GM12878 (cell line): ENCODE data around the gene EXOC7. TPM values are rescaled to one million over a fixed set of nuclear protein-coding genes. Genes with fewer than 3 reads are reported as not detected.

Experiments used
- ATAC-seq: fragments of 200-7000 bp; cut with Tn5 transposase; 3 replicates; pipeline ENCODE4 v1.9.1; 2020; ENCODE audit warnings: mild to moderate bottlenecking, moderate library complexity
- BruUV-seq: library from RNA; stranded (reverse); fragments of 400-500 nt; replicated peaks from 2 replicates; lab custom pipeline; 2021; lab: Mats Ljungman, UMichigan
- CTCF ChIA-PET: fragments of 300-600 bp; sonication (Branson Sonifier 250); formaldehyde crosslinking; extraction: SDS; loops from one replicate; lab custom pipeline; 2021; ENCODE audit warnings: inconsistent platforms; lab: Yijun Ruan, JAX
- POLR2A ChIA-PET: fragments of 350-600 bp; formaldehyde crosslinking; extraction: SDS; loops from one replicate; lab custom pipeline; 2021; ENCODE audit warnings: inconsistent platforms; lab: Charles Lee
- RAD21 ChIA-PET: fragments of 300-600 bp; sonication (Branson Sonifier 250); formaldehyde crosslinking; loops from one replicate; lab custom pipeline; 2023; ENCODE audit warnings: antibody characterized with exemption; ENCODE audit not compliant: unreplicated experiment; lab: Charles Lee
- SMC1A ChIA-PET: fragments of 300-600 bp; sonication (Branson Sonifier 250); formaldehyde crosslinking; loops from one replicate; lab custom pipeline; 2023; ENCODE audit not compliant: unreplicated experiment, uncharacterized antibody; lab: Charles Lee
- DNase-seq: peaks from one replicate; pipeline ENCODE4 v3.0.0-alpha.2; 2011; ENCODE audit warnings: low read depth, low spot score
- FAIRE-seq: peaks from 3 replicates; lab custom pipeline; 2011; peaks lifted over from hg19 to GRCh38; lab: Jason Lieb, UNC
- H2AFZ ChIP-seq: 2 replicates; pipeline ENCODE4 v1.6.0; 2011; ENCODE audit warnings: low read depth, low read length, control low read depth; ENCODE audit not compliant: control insufficient read depth
- H3K27ac ChIP-seq: 2 replicates; pipeline ENCODE4 v1.5.1; 2011; ENCODE audit warnings: control low read depth; ENCODE audit not compliant: control insufficient read depth, insufficient read depth
- H3K27me3 ChIP-seq, 2 experiments: replicated peaks in 1 of 2; 2 replicates each; pipeline versions ENCODE4 v1.6.0 to v1.6.1; 2011; ENCODE audit warnings: low read length in 1 of 2; ENCODE audit not compliant: control insufficient read depth in 2 of 2, insufficient read depth in 2 of 2
- H3K36me3 ChIP-seq, 2 experiments: 2 replicates each; pipeline ENCODE4 v1.5.1; 2011; ENCODE audit warnings: low read length in 1 of 2; ENCODE audit not compliant: control insufficient read depth in 2 of 2, insufficient read depth in 2 of 2
- H3K4me1 ChIP-seq: 2 replicates; pipeline ENCODE4 v1.6.1; 2011; ENCODE audit warnings: mild to moderate bottlenecking, low read length, moderate library complexity, mixed read lengths; ENCODE audit not compliant: control insufficient read depth, insufficient read depth
- H3K4me2 ChIP-seq: 2 replicates; pipeline ENCODE4 v1.6.0; 2011; ENCODE audit warnings: control low read depth; ENCODE audit not compliant: control insufficient read depth, insufficient read depth
- H3K4me3 ChIP-seq: fragments of 200-600 bp; sonication (generic); 2 replicates; pipeline ENCODE4 v1.5.1; 2016
- H3K79me2 ChIP-seq: 2 replicates; pipeline ENCODE4 v1.6.0; 2011; ENCODE audit warnings: low read length; ENCODE audit not compliant: control insufficient read depth, insufficient read depth
- H3K9ac ChIP-seq: 2 replicates; pipeline ENCODE4 v1.8.0; 2011; ENCODE audit warnings: low read length, control low read depth, mixed read lengths; ENCODE audit not compliant: control insufficient read depth, insufficient read depth
- H3K9me3 ChIP-seq: replicated peaks from 3 replicates; pipeline ENCODE4 v1.5.1; 2011; ENCODE audit warnings: mild to moderate bottlenecking, low read length; ENCODE audit not compliant: control insufficient read depth, insufficient read depth
- H4K20me1 ChIP-seq: 2 replicates; pipeline ENCODE4 v1.6.0; 2011; ENCODE audit not compliant: control insufficient read depth, insufficient read depth
- BCL11A ChIP-seq: IDR thresholded peaks from 2 replicates; pipeline ENCODE4 v1.6.1; 2011; ENCODE audit warnings: low read depth, low read length
- BHLHE40 ChIP-seq, 2 experiments: fragments of 450-650 bp in 1 of 2; IDR thresholded peaks; 2 replicates each; pipeline ENCODE4 v1.6.1; 2011 to 2017; ENCODE audit warnings: low read depth in 2 of 2, borderline replicate concordance in 1 of 2, improper control_type of control experiment in 1 of 2, low read length in 1 of 2, mild to moderate bottlenecking in 1 of 2
- ESRRA ChIP-seq: IDR thresholded peaks from 2 replicates; pipeline ENCODE4 v1.6.1; 2012; ENCODE audit warnings: mild to moderate bottlenecking, low read length, improper control_type of control experiment
- LARP7 ChIP-seq: fragments of 450-650 bp; IDR thresholded peaks from 2 replicates; pipeline ENCODE4 v1.6.1; 2017; ENCODE audit warnings: mild to moderate bottlenecking
- MYC ChIP-seq: IDR thresholded peaks from 2 replicates; pipeline ENCODE4 v1.6.1; 2011; ENCODE audit warnings: mild to moderate bottlenecking, low read length, moderate library complexity, inconsistent platforms; ENCODE audit not compliant: insufficient read depth, insufficient replicate concordance, insufficient read length, severe bottlenecking
- SREBF1 ChIP-seq: IDR thresholded peaks from 2 replicates; pipeline ENCODE4 v1.6.1; 2012; ENCODE audit warnings: mild to moderate bottlenecking, low read length
- TCF3 ChIP-seq: IDR thresholded peaks from 2 replicates; pipeline ENCODE4 v1.6.1; 2012; ENCODE audit warnings: low read depth, mild to moderate bottlenecking, low read length, borderline replicate concordance; ENCODE audit not compliant: insufficient read depth
- WRNIP1 ChIP-seq: IDR thresholded peaks from 2 replicates; pipeline ENCODE4 v1.6.1; 2011; ENCODE audit warnings: low read depth, low read length, improper control_type of control experiment, borderline replicate concordance
- ZNF687 ChIP-seq: fragments of 450-650 bp; IDR thresholded peaks from 2 replicates; pipeline ENCODE4 v1.6.1; 2017; ENCODE audit warnings: mild to moderate bottlenecking, moderate library complexity
- WGBS: methylation state at CpG from one replicate; pipeline ENCODE4 v1.1.6; 2016; ENCODE audit warnings: low lambda C conversion rate; ENCODE audit not compliant: insufficient replicate concordance, insufficient coverage; ENCODE audit errors: missing lambda C conversion rate; 5-methylcytosine and 5-hydroxymethylcytosine counted together
- in situ Hi-C: fragments of 300-500 bp; cut with MboI; formaldehyde crosslinking; loops from 9 replicates; pipeline ENCODE4 v1.14.3; 2018; ENCODE audit warnings: mixed read lengths
- intact Hi-C: fragments of 100-400 bp; cut with micrococcal nuclease; formaldehyde crosslinking; loops from one replicate; pipeline ENCODE4 v1.14.2; 2022; ENCODE audit not compliant: unreplicated experiment
- polyA plus RNA-seq, 11 experiments: library from polyadenylated mRNA; depleted of rRNA in 4 of 11; unstranded in 6 of 11; stranded (reverse) in 5 of 11; fragments of >200 nt; fragmentation: Nextera tagmentation in 4 of 11; fragmentation: Illumina TruSeq in 1 of 11; extraction: Ambion mirVana in 4 of 11; extraction: Trizol in 1 of 11; gene quantifications; 1 replicate in 1 of 11; 2 replicates in 10 of 11; pipeline versions ENCODE4 v1.2.1 to v1.2.3, GENCODE V29; 2011 to 2016; ENCODE audit warnings: inconsistent platforms in 2 of 11, missing spikeins in 2 of 11, low read depth in 1 of 11
- total RNA-seq, 4 experiments: library from RNA; depleted of rRNA in 3 of 4; stranded (reverse); fragments of >200 nt in 3 of 4; fragmentation: Illumina TruSeq in 1 of 4; extraction: Trizol in 1 of 4; gene quantifications; 2 replicates each; pipeline versions ENCODE4 v1.2.1 to v1.2.3, GENCODE V29; 2013 to 2021
- TF ChIP-seq, protein P1 (sequence below): fragments of 450-650 bp; IDR thresholded peaks from 2 replicates; pipeline ENCODE4 v1.6.1; 2017; ENCODE audit warnings: borderline replicate concordance
- TF ChIP-seq, protein P2 (sequence below): IDR thresholded peaks from 2 replicates; pipeline ENCODE4 v1.6.1; 2012; ENCODE audit warnings: low read length, inconsistent platforms

EXOC7 gene
- total and polyA plus RNA-seq, 10 of the 15 experiments (the other 5 are each of a cell fraction or from before 2014, with no cell fraction given) = 18.8 to 71.3 (median 48.2) TPM

- CTCF ChIA-PET = no interaction called here
Observed at GRCh38 chr17:76090517-76091129, 13.0 kb downstream of the EXOC7 start.

More at GRCh38 chr17:76090517-76091129, 13.0 kb downstream of the EXOC7 start:
- ChIA-PET SMC1A (no interaction called here), POLR2A (no interaction called here), RAD21 (no interaction called here)
- in situ Hi-C loops (no loop called here), intact Hi-C loops (no loop called here)
- no peak for DNase-seq
- H3K9me3 ChIP-seq = no peaks in the 10 kb centered on the region
- BruUV-seq = no TSS peak
- H3K36me3 ChIP-seq = peaks cover 4 to 24% of the 10 kb centered on the region in 2 experiments; a peak in 3 of 4 replicates
- no peaks in the 10 kb centered on the region for H3K4me1 ChIP-seq
- H3K4me2 ChIP-seq = no peak overlapping the region
- no peak overlapping the region for H3K27ac ChIP-seq
- no peak for FAIRE-seq
- WGBS = 88% methylated on average over 17 of the region's 17 CpGs
- no peak overlapping the region for H3K9ac ChIP-seq
- H2AFZ ChIP-seq = no peak overlapping the region
- TF ChIP-seq WRNIP1 = no peak
- no peak for TF ChIP-seq ZNF687
- TF ChIP-seq MYC = no peak
- TF ChIP-seq BCL11A = no peak
- TF ChIP-seq, protein P1, sequence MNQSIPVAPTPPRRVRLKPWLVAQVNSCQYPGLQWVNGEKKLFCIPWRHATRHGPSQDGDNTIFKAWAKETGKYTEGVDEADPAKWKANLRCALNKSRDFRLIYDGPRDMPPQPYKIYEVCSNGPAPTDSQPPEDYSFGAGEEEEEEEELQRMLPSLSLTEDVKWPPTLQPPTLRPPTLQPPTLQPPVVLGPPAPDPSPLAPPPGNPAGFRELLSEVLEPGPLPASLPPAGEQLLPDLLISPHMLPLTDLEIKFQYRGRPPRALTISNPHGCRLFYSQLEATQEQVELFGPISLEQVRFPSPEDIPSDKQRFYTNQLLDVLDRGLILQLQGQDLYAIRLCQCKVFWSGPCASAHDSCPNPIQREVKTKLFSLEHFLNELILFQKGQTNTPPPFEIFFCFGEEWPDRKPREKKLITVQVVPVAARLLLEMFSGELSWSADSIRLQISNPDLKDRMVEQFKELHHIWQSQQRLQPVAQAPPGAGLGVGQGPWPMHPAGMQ = no peak
- no peak for TF ChIP-seq TCF3
- TF ChIP-seq, protein P2, sequence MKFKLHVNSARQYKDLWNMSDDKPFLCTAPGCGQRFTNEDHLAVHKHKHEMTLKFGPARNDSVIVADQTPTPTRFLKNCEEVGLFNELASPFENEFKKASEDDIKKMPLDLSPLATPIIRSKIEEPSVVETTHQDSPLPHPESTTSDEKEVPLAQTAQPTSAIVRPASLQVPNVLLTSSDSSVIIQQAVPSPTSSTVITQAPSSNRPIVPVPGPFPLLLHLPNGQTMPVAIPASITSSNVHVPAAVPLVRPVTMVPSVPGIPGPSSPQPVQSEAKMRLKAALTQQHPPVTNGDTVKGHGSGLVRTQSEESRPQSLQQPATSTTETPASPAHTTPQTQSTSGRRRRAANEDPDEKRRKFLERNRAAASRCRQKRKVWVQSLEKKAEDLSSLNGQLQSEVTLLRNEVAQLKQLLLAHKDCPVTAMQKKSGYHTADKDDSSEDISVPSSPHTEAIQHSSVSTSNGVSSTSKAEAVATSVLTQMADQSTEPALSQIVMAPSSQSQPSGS = no peak
- no peak for TF ChIP-seq BHLHE40 (IDR thresholded peaks at IDR 0.05; ENCODE audit: borderline replicate concordance in 1 of 2, low read depth in 2 of 2, low read length in 1 of 2)
- no peak for TF ChIP-seq ESRRA
- no peak for TF ChIP-seq LARP7
- no peak for TF ChIP-seq SREBF1
- H3K79me2 ChIP-seq = no peaks in the 10 kb centered on the region
- H3K4me3 ChIP-seq = no peak overlapping the region
- H4K20me1 ChIP-seq = no peaks in the 10 kb centered on the region
- no peak for ATAC-seq
- no peaks in the 10 kb centered on the region for H3K27me3 ChIP-seq
